Measurements from ENCODE around the gene XRCC5. TPM values are rescaled to one million over a fixed set of nuclear protein-coding genes. Genes with fewer than 3 reads are reported as not detected.

Gene XRCC5
- total RNA-seq, 1 experiment from 2014 or later, result 618 TPM

GRCh38 chr2:216192181-216192580, 83.0 kb downstream of the XRCC5 start:
- Mint-ChIP-seq H3K9me3 (no peaks in the 10 kb centered on the region), H3K4me1 (peaks cover 36 to 55% of the 10 kb centered on the region in 2 experiments), H3K27me3 (ENCODE audit: low read depth) (no peaks in the 10 kb centered on the region), H3K36me3 (ENCODE audit: insufficient read depth in 1 of 3, low read depth in 3 of 3) (peaks cover 22 to 72% (median 52%) of the 10 kb centered on the region in 3 experiments), H3K27ac (no peak overlapping the region; a peak in 1 of 7 replicates), H3K4me3 (no peak overlapping the region)
- Histone ChIP-seq H2BK12ac (ENCODE audit: insufficient read length, low read depth, low read length) (no peak overlapping the region), H3T11ph (ENCODE audit: low read length) (no peak overlapping the region), H2BK5ac (ENCODE audit: insufficient read length, low read length) (no peak overlapping the region), H2BK20ac (ENCODE audit: low read depth, low read length, poor library complexity, severe bottlenecking) (no peak overlapping the region), H3K9me3 (ENCODE audit: control insufficient read depth, low read depth, low read length) (no peaks in the 10 kb centered on the region), H3K23me2 (ENCODE audit: insufficient read length, low read depth, low read length, poor library complexity, severe bottlenecking) (no peaks in the 10 kb centered on the region), H4K8ac (replicated peaks; ENCODE audit: insufficient read length, low read depth, low read length) (no peak overlapping the region), H3K4ac (ENCODE audit: low read depth, low read length) (no peak overlapping the region), H2AK5ac (ENCODE audit: insufficient read length, low read length) (no peak overlapping the region), H4K5ac (ENCODE audit: insufficient read length, low read depth, low read length) (no peak overlapping the region), H3K79me2 (ENCODE audit: insufficient read depth, low read length) (0 out of 2 replicates have a peak, but pooled peaks cover 4% of the 10 kb centered on the region), H3K27me3 (ENCODE audit: insufficient read depth, low read length) (no peaks in the 10 kb centered on the region), H3K23ac (ENCODE audit: insufficient read length, low read depth, low read length) (no peak overlapping the region), H2BK15ac (ENCODE audit: low read depth, low read length) (no peak overlapping the region), H4K91ac (ENCODE audit: insufficient read length, low read depth, low read length) (no peak overlapping the region), H3K9ac (ENCODE audit: extremely low read depth, insufficient read length, low read length) (no peak overlapping the region), H3K4me1 (ENCODE audit: insufficient read depth, low read length) (0 out of 2 replicates have a peak, but pooled peaks cover 3% of the 10 kb centered on the region), H2AFZ (ENCODE audit: low read length) (no peak overlapping the region), H3K14ac (ENCODE audit: insufficient read depth, low read length) (no peak overlapping the region), H3K27ac (ENCODE audit: insufficient read length, low read depth, low read length) (no peak overlapping the region), H2BK120ac (ENCODE audit: low read depth, low read length, poor library complexity, severe bottlenecking) (no peak overlapping the region), H3K56ac (ENCODE audit: insufficient read length, low read depth, low read length) (no peak overlapping the region), H3K4me2 (ENCODE audit: insufficient read depth, insufficient read length, low read length) (no peak overlapping the region), H4K20me1 (ENCODE audit: control insufficient read depth, insufficient read depth, insufficient read length) (no peaks in the 10 kb centered on the region), H3K79me1 (ENCODE audit: insufficient read depth, low read depth, low read length, poor library complexity, severe bottlenecking) (no peaks in the 10 kb centered on the region), H3K18ac (ENCODE audit: insufficient read length, low read depth, low read length) (no peak overlapping the region)
- no peak for TF ChIP-seq CTCF (conservative IDR thresholded peaks at IDR 0.05)
- no CpG with 5 or more reads among the region's 4 CpGs for WGBS (ENCODE audit: extremely low coverage, insufficient read length, low lambda C conversion rate)
- no peak for DNase-seq
